Measurements from ENCODE around the gene LGALSL.
A peak's percentile ranks its signal among the peaks of the same experiment; 100 is the strongest.
"Not testable (repeated sequence)": the region's sequence is repeated elsewhere in the genome, so short reads cannot be mapped to it uniquely, and the experiment has no call there.

Gene LGALSL

GRCh38 chr2:64445970-64446369 is 8.0 kb upstream of the LGALSL start:
- peaks cover 23% of the 10 kb centered on the region for H3K4me1 ChIP-seq (ENCODE audit: control insufficient read depth, low read depth, low read length)
- H3K4me3 ChIP-seq (ENCODE audit: low read length); H3K9ac ChIP-seq (ENCODE audit: low read length); H3K9me3 ChIP-seq (ENCODE audit: control insufficient read depth, low read depth, low read length); H3K36me3 ChIP-seq (ENCODE audit: control insufficient read depth, low read depth, low read length); H3K27ac ChIP-seq (ENCODE audit: low read length); H3K27me3 ChIP-seq (ENCODE audit: control insufficient read depth, insufficient read depth, low read length): not testable (repeated sequence)

DNA sequence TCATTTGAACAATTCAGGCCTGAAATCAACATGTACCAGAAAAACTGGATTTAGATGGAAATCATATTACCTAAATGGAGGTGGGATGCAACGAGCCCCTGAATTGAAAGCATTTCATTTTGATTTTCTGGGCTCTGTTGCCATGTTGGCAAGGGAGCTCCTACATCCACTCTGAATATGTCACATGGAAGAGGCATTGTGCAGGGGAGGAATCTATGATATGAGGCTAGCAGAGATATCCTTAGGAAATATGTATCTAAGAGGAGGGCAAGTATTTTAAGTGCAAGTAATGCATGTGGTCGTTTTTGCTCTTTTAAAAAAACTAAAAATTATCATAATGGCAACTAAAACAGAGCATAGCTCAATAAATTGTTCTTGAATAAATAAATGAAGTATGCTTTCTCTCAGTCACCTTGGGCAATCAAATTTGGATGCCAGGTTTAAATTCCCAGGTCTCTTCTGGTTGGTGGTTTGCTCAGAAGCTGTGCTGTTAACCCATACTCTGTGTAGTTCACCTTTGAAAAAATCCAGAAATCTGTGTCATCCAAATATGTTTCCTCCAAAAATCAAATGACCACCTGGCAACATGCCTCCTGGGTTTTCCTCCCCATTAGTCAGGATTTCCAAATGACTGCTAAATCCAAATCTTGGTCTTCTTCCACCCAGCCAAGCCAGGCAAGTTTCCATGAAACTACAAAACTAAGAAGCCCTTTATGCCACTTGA is 6.5 kb upstream of the LGALSL start:
- Histone ChIP-seq H3K27ac (ENCODE audit: low read length) (no peak overlapping the region), H3K9me3 (ENCODE audit: control insufficient read depth, low read depth, low read length) (no peaks in the 10 kb centered on the region), H3K27me3 (ENCODE audit: control insufficient read depth, insufficient read depth, low read length) (no peaks in the 10 kb centered on the region), H3K4me1 (ENCODE audit: control insufficient read depth, low read depth, low read length) (peaks cover 27% of the 10 kb centered on the region), H3K36me3 (ENCODE audit: control insufficient read depth, low read depth, low read length) (no peaks in the 10 kb centered on the region), H3K4me3 (ENCODE audit: low read length) (no peak overlapping the region), H3K9ac (ENCODE audit: low read length) (no peak overlapping the region)

DNA sequence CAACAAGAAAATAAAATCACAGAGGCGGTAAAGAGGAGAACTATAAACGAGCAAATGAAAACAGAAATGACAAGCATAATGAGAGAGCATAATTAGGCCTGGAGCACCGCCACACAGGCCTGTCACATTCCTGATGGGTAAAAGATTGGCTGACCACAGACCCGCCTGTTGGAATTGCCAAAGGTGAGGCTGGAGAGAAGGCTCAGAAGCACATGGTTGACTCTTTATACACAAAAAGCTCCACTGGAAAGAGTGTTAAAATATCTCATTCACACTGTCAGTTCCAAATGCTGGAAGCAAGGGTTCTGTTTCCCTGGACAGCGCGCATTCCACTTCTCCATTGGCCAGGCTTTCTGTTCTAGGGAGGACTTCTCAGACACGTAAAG is 5.9 kb upstream of the LGALSL start:
- Histone ChIP-seq H3K27ac (ENCODE audit: low read length) (no peak overlapping the region), H3K4me1 (ENCODE audit: control insufficient read depth, low read depth, low read length) (peaks cover 27% of the 10 kb centered on the region), H3K36me3 (ENCODE audit: control insufficient read depth, low read depth, low read length) (no peaks in the 10 kb centered on the region), H3K9me3 (ENCODE audit: control insufficient read depth, low read depth, low read length) (no peaks in the 10 kb centered on the region), H3K27me3 (ENCODE audit: control insufficient read depth, insufficient read depth, low read length) (no peaks in the 10 kb centered on the region), H3K9ac (ENCODE audit: low read length) (no peak overlapping the region), H3K4me3 (ENCODE audit: low read length) (no peak overlapping the region)

DNA sequence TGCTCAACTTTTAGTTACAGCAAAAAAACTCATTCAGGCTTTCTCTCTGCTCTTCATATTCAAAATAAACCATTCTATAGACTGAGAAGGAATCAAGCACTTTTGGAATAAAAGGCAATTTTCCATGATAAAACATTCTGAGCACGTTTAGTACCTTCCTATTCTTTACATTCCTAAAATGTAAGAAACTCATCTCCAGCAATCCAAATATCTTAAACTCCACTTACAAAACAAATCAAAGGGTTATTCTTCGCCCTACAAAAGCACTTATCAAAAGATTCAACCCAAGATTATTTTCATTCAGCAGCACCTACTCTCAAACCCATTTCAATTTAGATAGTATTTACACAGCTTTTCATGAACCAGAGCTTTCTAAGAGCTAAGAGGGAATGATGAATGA is 2.9 kb upstream of the LGALSL start:
- Histone ChIP-seq H3K36me3 (ENCODE audit: control insufficient read depth, low read depth, low read length) (peaks cover under 1% of the 10 kb centered on the region), H3K4me1 (ENCODE audit: control insufficient read depth, low read depth, low read length) (peaks cover 34% of the 10 kb centered on the region), H3K27ac (ENCODE audit: low read length) (no peak overlapping the region), H3K9ac (ENCODE audit: low read length) (no peak overlapping the region), H3K9me3 (ENCODE audit: control insufficient read depth, low read depth, low read length) (no peaks in the 10 kb centered on the region), H3K27me3 (ENCODE audit: control insufficient read depth, insufficient read depth, low read length) (no peaks in the 10 kb centered on the region), H3K4me3 (ENCODE audit: low read length) (no peak overlapping the region)

- Histone ChIP-seq H3K27me3 (ENCODE audit: control insufficient read depth, insufficient read depth, low read length) (no peaks in the 10 kb centered on the region), H3K9ac (ENCODE audit: low read length) (peak overlapping the region; percentile 55), H3K27ac (ENCODE audit: low read length) (no peak overlapping the region), H3K4me3 (ENCODE audit: low read length) (peak overlapping the region; percentile 82), H3K9me3 (ENCODE audit: control insufficient read depth, low read depth, low read length) (no peaks in the 10 kb centered on the region), H3K4me1 (ENCODE audit: control insufficient read depth, low read depth, low read length) (peaks cover 34% of the 10 kb centered on the region), H3K36me3 (ENCODE audit: control insufficient read depth, low read depth, low read length) (peaks cover 31% of the 10 kb centered on the region)
Observed at GRCh38 chr2:64454386-64455332, 697 bp downstream of the LGALSL start.

DNA sequence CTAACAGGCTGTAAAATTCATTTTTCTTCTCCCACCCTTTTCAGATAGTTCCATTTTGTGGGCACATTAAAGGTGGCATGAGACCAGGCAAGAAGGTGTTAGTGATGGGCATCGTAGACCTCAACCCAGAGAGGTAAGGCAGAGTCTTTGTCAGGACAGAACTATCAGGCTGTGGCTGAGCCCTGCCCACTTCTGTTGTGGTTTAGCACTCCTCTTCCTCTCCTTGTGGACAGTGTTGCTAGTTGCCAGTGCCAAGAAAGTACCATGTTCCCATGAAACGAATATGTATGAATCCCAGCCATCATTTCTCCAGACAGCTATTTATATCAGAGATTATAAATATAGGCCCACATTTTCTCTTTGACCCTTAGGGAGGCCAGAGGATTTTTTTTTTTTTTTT is 1.6 kb downstream of the LGALSL start:
- Histone ChIP-seq H3K27me3 (ENCODE audit: control insufficient read depth, insufficient read depth, low read length) (no peaks in the 10 kb centered on the region), H3K9me3 (ENCODE audit: control insufficient read depth, low read depth, low read length) (no peaks in the 10 kb centered on the region), H3K4me1 (ENCODE audit: control insufficient read depth, low read depth, low read length) (peaks cover 26% of the 10 kb centered on the region), H3K9ac (ENCODE audit: low read length) (no peak overlapping the region), H3K4me3 (ENCODE audit: low read length) (peak overlapping the region; percentile 82), H3K36me3 (ENCODE audit: control insufficient read depth, low read depth, low read length) (peaks cover 36% of the 10 kb centered on the region), H3K27ac (ENCODE audit: low read length) (no peak overlapping the region)

GRCh38 chr2:64456293-64456692 is 2.3 kb downstream of the LGALSL start:
- no peak overlapping the region for H3K9ac ChIP-seq (ENCODE audit: low read length)
- no peaks in the 10 kb centered on the region for H3K27me3 ChIP-seq (ENCODE audit: control insufficient read depth, insufficient read depth, low read length)
- H3K36me3 ChIP-seq (ENCODE audit: control insufficient read depth, low read depth, low read length): peaks cover 36% of the 10 kb centered on the region
- H3K9me3 ChIP-seq (ENCODE audit: control insufficient read depth, low read depth, low read length): no peaks in the 10 kb centered on the region
- no peak overlapping the region for H3K4me3 ChIP-seq (ENCODE audit: low read length)
- H3K4me1 ChIP-seq (ENCODE audit: control insufficient read depth, low read depth, low read length): peaks cover 19% of the 10 kb centered on the region
- no peak overlapping the region for H3K27ac ChIP-seq (ENCODE audit: low read length)

DNA sequence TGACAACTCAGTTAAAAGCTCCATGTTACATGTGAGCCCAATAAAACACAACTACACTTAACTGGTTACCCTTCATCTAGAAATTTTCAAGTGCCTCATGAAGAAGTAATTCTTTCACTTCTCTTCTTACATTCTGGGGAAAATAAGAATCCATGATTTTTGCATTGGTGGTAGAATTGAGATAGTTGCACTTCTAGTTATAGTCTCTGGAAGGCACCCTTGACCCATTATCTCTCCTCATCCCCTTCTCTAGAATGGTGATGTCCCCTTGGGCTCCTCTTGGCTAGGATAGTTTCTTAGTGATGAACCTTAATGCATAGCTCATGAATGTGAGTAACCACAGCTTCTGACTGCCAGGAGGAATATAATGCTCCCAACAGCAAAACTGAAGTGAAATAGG is 3.6 kb downstream of the LGALSL start:
- H3K36me3 ChIP-seq (ENCODE audit: control insufficient read depth, low read depth, low read length): peaks cover 36% of the 10 kb centered on the region
- H3K4me1 ChIP-seq (ENCODE audit: control insufficient read depth, low read depth, low read length): peaks cover 16% of the 10 kb centered on the region
- no peak overlapping the region for H3K9ac ChIP-seq (ENCODE audit: low read length)
- H3K4me3 ChIP-seq (ENCODE audit: low read length): no peak overlapping the region
- H3K27ac ChIP-seq (ENCODE audit: low read length): no peak overlapping the region
- H3K27me3 ChIP-seq (ENCODE audit: control insufficient read depth, insufficient read depth, low read length): no peaks in the 10 kb centered on the region
- no peaks in the 10 kb centered on the region for H3K9me3 ChIP-seq (ENCODE audit: control insufficient read depth, low read depth, low read length)

DNA sequence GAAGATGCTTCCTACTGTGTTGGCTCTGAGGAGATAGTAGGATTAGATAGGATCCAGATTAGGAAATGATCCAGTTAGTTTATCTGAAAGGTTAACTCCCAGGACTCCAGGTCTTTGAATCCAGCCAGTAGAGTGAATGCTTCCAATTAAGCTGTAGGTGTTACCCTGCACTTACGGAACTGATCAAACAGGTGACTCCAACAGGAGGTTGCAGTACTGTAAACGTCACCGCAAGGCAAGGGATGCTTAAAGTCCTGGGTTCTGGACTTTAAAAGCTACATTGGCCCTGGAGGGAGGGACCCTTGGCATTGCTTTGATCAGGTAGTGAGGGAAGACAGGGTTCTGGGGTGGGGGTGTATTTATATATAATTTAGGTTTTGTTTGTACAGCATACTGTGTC is 5.6 kb downstream of the LGALSL start:
- H3K4me3 ChIP-seq (ENCODE audit: low read length): no peak overlapping the region
- no peak overlapping the region for H3K27ac ChIP-seq (ENCODE audit: low read length)
- H3K27me3 ChIP-seq (ENCODE audit: control insufficient read depth, insufficient read depth, low read length): no peaks in the 10 kb centered on the region
- H3K9ac ChIP-seq (ENCODE audit: low read length): no peak overlapping the region
- peaks cover 7% of the 10 kb centered on the region for H3K4me1 ChIP-seq (ENCODE audit: control insufficient read depth, low read depth, low read length)
- H3K9me3 ChIP-seq (ENCODE audit: control insufficient read depth, low read depth, low read length): no peaks in the 10 kb centered on the region
- peaks cover 36% of the 10 kb centered on the region for H3K36me3 ChIP-seq (ENCODE audit: control insufficient read depth, low read depth, low read length)

DNA sequence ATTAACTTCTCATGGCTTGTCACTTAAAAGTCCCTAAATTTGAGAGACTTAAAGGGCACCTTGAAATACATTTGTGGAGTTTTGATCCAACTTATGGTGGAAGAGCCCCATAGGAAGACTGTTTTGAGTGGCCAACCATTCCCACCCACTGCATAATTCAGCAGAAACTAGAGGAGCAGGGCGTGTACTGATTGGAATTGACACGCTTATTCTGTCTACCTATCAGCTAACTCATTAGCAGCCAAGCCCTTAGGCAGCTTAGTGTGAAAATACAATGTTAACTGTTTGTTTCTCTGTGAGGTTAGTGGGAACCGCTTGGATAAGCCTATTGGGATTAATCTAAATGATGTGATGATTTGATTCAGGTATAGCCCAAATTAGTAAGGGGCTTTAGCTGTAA is 6.4 kb downstream of the LGALSL start:
- no peaks in the 10 kb centered on the region for H3K9me3 ChIP-seq (ENCODE audit: control insufficient read depth, low read depth, low read length)
- H3K36me3 ChIP-seq (ENCODE audit: control insufficient read depth, low read depth, low read length): peaks cover 36% of the 10 kb centered on the region
- H3K9ac ChIP-seq (ENCODE audit: low read length): no peak overlapping the region
- no peak overlapping the region for H3K27ac ChIP-seq (ENCODE audit: low read length)
- H3K27me3 ChIP-seq (ENCODE audit: control insufficient read depth, insufficient read depth, low read length): no peaks in the 10 kb centered on the region
- no peak overlapping the region for H3K4me3 ChIP-seq (ENCODE audit: low read length)
- H3K4me1 ChIP-seq (ENCODE audit: control insufficient read depth, low read depth, low read length): peaks cover 4% of the 10 kb centered on the region

DNA sequence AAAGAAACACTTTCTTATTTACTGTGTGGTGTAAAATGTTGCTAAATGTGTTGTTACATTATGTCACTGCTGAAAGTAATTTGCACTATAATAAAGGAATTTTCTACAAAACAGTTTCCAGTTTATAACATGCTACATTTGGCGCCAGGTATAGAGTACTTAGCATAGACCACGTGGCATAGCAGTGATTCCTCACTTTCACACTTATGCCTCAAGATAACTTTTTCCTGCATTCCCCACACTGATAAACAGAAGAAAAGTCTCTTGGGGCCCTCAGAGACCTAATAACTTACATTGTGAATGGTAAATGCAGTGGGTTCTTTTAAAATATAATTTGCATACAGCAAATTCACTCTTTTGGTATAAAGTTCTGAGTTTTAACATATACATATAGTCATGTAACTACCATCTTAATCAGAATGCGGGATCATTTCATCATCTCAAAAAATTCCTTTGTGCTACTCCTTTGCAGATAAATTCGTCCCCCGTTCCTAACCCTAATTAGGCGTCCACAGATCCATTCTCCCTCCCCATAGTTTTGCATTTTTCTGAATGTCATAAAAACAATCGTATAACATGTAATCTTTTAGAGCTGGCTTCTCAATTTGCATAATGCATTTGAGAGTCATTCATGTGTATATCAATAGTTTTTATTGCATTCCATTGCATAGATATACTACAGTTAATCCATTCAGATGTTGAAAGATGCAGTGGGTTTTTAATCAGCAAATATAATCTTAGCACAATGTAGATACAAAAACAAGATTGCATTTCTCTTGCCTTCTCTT is 7.5 kb downstream of the LGALSL start:
- H3K27me3 ChIP-seq (ENCODE audit: control insufficient read depth, insufficient read depth, low read length): no peaks in the 10 kb centered on the region
- no peak overlapping the region for H3K9ac ChIP-seq (ENCODE audit: low read length)
- H3K36me3 ChIP-seq (ENCODE audit: control insufficient read depth, low read depth, low read length): peaks cover 31% of the 10 kb centered on the region
- no peaks in the 10 kb centered on the region for H3K4me1 ChIP-seq (ENCODE audit: control insufficient read depth, low read depth, low read length)
- no peaks in the 10 kb centered on the region for H3K9me3 ChIP-seq (ENCODE audit: control insufficient read depth, low read depth, low read length)
- no peak overlapping the region for H3K27ac ChIP-seq (ENCODE audit: low read length)
- H3K4me3 ChIP-seq (ENCODE audit: low read length): no peak overlapping the region

Measured in iPS-18a (cell line).